ENCODE data around the gene ARHGAP4. TPM values are rescaled to one million over a fixed set of nuclear protein-coding genes. Genes with fewer than 3 reads are reported as not detected.

ARHGAP4 gene
- polyA plus RNA-seq, 1 experiment = 0.12 TPM

DNA sequence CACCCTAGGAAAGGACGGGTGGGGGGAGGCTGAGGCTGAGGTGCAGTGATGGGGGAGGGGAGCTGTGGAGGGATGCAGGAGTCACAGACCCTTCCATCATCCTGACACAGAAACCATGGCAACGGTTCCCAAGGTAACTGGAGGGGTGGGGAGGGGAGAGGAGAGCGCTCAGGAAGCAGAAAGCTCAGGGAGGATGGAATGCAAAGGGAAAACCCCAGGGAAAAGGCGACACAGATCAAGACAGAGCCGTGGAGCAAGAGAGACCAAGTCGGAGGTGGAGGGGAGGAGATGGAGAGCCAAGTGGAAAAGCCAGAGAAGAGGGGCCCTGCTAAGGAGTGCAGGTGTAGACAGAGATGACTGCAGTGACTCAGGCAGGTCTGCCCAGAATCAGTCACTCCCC, 54.6 kb downstream of the ARHGAP4 start:
- ChIA-PET POLR2A (no interaction called here), CTCF (no interaction called here)
- no peak for DNase-seq (ENCODE audit: low read depth, low spot score)
- no peak overlapping the region for H3K27ac ChIP-seq (ENCODE audit: low read depth, low read length)
- no peak for TF ChIP-seq CTCF (IDR thresholded peaks at IDR 0.05; ENCODE audit: low read depth, low read length)
- H3K9me3 ChIP-seq (ENCODE audit: control insufficient read depth, insufficient read depth, low read length) = no peaks in the 10 kb centered on the region
- H3K27me3 ChIP-seq (ENCODE audit: control insufficient read depth, insufficient read depth, low read length) = peaks cover 2% of the 10 kb centered on the region
- no peak overlapping the region for H3K4me3 ChIP-seq (ENCODE audit: low read depth, low read length)

DNA sequence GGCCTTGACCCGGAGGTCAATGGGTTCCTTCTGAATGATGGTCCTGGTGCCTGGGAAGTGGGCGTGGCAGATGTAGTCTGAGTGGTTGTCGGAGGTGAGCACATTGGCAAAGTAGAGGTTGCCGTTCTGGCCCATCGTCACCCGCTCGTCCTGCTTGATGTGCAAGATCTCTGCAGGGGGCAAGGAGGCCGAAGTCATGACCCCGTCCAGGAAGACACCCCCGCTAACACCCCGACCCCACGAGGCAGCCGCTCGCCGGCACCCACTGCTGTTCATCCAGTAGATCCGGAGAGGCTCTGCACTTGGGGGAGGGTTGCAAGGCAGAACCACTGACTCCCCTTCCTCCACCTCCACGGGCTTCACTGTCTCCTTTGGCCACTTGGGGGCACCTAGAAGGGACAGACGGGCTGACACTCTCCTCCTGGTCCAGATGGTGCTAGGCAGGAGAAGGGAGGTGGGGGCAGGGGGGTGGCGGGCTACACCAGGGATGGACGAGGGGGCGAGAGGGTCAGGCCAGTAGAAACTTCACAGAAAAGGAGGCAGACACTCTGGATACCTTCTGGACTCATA, 55.2 kb downstream of the ARHGAP4 start:
- CTCF ChIA-PET = no interaction called here
- Histone ChIP-seq H3K4me3 (ENCODE audit: low read depth, low read length) (no peak overlapping the region), H3K27ac (ENCODE audit: low read depth, low read length) (no peak overlapping the region), H3K27me3 (ENCODE audit: control insufficient read depth, insufficient read depth, low read length) (peaks cover 2% of the 10 kb centered on the region), H3K9me3 (ENCODE audit: control insufficient read depth, insufficient read depth, low read length) (no peaks in the 10 kb centered on the region)
- POLR2A ChIA-PET = no interaction called here
- no peak for DNase-seq (ENCODE audit: low read depth, low spot score)
- TF ChIP-seq CTCF (IDR thresholded peaks at IDR 0.05; ENCODE audit: low read depth, low read length) = no peak

DNA sequence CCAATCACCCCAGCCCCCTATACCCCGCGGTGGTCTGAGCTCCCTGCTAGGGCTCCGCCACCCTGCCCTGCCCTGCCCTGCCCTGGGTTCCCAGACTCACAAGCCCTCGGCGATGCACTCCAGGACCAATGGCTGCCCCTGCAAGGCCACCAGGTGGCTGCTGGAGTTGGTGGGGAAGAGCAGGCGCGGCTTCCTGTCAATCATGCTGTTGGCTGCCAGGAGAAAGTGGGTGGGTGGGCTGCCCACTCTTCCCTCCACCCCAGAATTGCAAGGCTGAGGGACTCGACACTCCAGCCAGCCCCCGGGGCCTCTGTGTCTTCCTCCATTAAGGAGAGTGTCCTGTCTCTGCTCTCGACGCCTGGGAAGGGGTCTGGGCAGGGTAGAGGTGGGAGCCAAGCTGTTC, 55.8 kb downstream of the ARHGAP4 start:
- TF ChIP-seq CTCF (IDR thresholded peaks at IDR 0.05; ENCODE audit: low read depth, low read length) = no peak
- POLR2A ChIA-PET = no interaction called here
- H3K27me3 ChIP-seq (ENCODE audit: control insufficient read depth, insufficient read depth, low read length) = peaks cover 2% of the 10 kb centered on the region
- CTCF ChIA-PET = no interaction called here
- no peak for DNase-seq (ENCODE audit: low read depth, low spot score)
- no peak overlapping the region for H3K4me3 ChIP-seq (ENCODE audit: low read depth, low read length)
- no peak overlapping the region for H3K27ac ChIP-seq (ENCODE audit: low read depth, low read length)
- no peaks in the 10 kb centered on the region for H3K9me3 ChIP-seq (ENCODE audit: control insufficient read depth, insufficient read depth, low read length)

DNA sequence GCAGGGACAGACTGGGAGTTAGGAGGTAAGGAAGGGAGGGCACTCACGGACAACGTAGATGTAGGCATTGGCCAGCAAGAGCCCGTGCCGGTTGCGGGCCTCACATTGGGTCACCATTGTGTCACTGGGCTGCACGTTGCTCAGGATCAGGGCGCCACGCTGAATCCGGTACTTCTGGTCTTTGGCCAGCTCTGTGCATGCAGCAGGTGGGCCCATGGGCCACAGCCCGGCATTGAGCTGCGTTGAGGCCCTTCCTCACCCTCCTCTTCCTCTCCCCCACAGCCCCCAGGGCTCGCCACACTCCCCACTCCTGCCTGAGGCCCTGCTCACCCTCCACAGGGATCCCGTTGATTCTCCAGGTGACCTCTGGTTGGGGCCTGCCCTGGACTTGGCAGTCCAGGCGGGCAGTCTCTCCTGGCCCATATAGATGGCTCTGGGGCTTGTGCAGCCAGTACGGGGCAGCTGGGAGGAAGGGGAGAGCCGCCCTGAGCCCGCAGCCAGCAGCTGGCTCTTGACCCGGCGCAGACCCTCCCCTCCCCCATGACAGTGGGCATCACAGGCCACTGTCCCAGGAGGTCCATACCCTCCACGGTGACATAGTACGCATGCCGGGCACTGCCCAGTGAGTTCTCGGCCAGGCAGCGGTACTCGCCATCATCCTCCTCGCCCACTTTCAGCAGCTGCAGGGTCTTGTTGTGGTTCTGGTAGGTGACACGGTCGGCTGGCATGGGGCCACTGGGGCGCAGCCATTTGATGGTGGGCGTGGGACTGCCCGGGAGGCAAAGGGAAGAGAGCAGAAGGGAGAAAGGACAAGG, 56.4 kb downstream of the ARHGAP4 start:
- no peak for TF ChIP-seq CTCF (IDR thresholded peaks at IDR 0.05; ENCODE audit: low read depth, low read length)
- ChIA-PET CTCF (no interaction called here), POLR2A (no interaction called here)
- no peaks in the 10 kb centered on the region for H3K9me3 ChIP-seq (ENCODE audit: control insufficient read depth, insufficient read depth, low read length)
- no peak for DNase-seq (ENCODE audit: low read depth, low spot score)
- H3K27me3 ChIP-seq (ENCODE audit: control insufficient read depth, insufficient read depth, low read length) = peaks cover 2% of the 10 kb centered on the region
- no peak overlapping the region for H3K27ac ChIP-seq (ENCODE audit: low read depth, low read length)
- no peak overlapping the region for H3K4me3 ChIP-seq (ENCODE audit: low read depth, low read length)

All from AG04450 (cell line).